ENCODE results near the gene IPO13.

Gene IPO13

DNA sequence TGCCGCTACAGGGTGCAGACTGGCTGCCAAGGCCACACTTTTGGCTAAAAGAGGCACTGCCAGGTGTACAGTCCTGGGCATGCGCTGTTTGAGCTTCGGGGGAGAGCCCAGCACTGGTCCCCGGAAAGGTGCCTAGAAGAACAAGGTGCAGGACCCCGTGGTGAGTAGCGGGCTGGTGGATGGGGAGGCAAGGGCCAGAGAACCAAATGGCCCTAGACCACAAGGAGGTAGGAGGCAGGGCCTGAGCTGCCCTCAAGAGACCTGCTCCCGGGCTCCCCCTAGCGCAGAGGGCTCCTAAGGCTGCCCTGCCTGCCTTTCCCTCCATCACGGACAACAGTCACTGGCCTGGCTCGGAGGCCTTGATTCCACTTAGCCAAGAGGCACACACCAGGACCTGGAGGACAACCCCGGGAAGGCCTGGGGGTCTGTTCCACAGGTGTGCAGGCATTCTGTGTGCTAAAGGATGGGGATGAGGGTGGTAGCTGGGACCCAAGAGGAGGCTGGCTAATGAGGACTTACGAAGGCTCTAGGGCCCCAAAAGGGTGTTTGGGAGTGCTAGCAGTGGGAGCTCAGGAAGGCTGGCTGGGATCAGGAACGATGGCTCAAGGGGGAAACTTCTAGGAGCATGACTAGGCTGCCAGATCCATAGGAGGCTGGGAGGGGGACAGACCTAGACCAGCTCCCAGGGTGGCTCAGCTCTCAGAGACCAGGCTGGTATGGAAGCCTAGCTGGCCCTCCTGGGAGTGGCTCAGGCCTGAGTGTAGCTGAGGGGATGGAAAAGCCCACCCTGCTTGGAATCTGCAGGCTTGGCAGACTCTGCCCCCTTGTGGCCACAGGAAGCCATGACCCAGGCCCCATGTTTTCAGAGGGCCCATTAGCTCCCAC lies 12.4 kb upstream of the IPO13 start:
- no peak overlapping the region for H3K27ac ChIP-seq
- no peak overlapping the region for H2AFZ ChIP-seq (ENCODE audit: low read depth)

GRCh38 chr1:43934986-43935324 lies 11.8 kb upstream of the IPO13 start:
- Histone ChIP-seq H3K27me3 (ENCODE audit: insufficient read depth, low read depth) (no peaks in the 10 kb centered on the region), H3K4me3 (IDR thresholded peaks at IDR 0.05; ENCODE audit: insufficient read depth, low read depth, low read length) (no peak overlapping the region), H3K79me2 (ENCODE audit: insufficient read depth, low read depth) (no peaks in the 10 kb centered on the region), H3K36me3 (ENCODE audit: insufficient read depth) (no peaks in the 10 kb centered on the region), H2AFZ (ENCODE audit: low read depth) (no peak overlapping the region), H4K20me1 (ENCODE audit: insufficient read depth) (no peaks in the 10 kb centered on the region), H3K4me2 (no peak overlapping the region), H3K9ac (no peak overlapping the region), H3K4me1 (ENCODE audit: low read depth, poor library complexity, severe bottlenecking) (peaks cover 46% of the 10 kb centered on the region), H3K27ac (no peak overlapping the region)
- TF ChIP-seq CTCF (conservative IDR thresholded peaks at IDR 0.05; ENCODE audit: low read depth, low read length): no peak; the same call in 1 of the 2 replicates

More for the DNA sequence above, 12.4 kb upstream of the IPO13 start:
- no peak overlapping the region for H3K4me3 ChIP-seq (IDR thresholded peaks at IDR 0.05; ENCODE audit: insufficient read depth, low read depth, low read length)
- H3K4me1 ChIP-seq (ENCODE audit: low read depth, poor library complexity, severe bottlenecking): peaks cover 52% of the 10 kb centered on the region
- no peaks in the 10 kb centered on the region for H3K79me2 ChIP-seq (ENCODE audit: insufficient read depth, low read depth)
- H3K27me3 ChIP-seq (ENCODE audit: insufficient read depth, low read depth): no peaks in the 10 kb centered on the region
- TF ChIP-seq CTCF (conservative IDR thresholded peaks at IDR 0.05; ENCODE audit: low read depth, low read length): peak; percentile 92
- no peak overlapping the region for H3K9ac ChIP-seq
- no peaks in the 10 kb centered on the region for H4K20me1 ChIP-seq (ENCODE audit: insufficient read depth)
- peak overlapping the region; percentile 33; the same call in 1 of the 2 replicates for H3K4me2 ChIP-seq
- no peaks in the 10 kb centered on the region for H3K36me3 ChIP-seq (ENCODE audit: insufficient read depth)

DNA sequence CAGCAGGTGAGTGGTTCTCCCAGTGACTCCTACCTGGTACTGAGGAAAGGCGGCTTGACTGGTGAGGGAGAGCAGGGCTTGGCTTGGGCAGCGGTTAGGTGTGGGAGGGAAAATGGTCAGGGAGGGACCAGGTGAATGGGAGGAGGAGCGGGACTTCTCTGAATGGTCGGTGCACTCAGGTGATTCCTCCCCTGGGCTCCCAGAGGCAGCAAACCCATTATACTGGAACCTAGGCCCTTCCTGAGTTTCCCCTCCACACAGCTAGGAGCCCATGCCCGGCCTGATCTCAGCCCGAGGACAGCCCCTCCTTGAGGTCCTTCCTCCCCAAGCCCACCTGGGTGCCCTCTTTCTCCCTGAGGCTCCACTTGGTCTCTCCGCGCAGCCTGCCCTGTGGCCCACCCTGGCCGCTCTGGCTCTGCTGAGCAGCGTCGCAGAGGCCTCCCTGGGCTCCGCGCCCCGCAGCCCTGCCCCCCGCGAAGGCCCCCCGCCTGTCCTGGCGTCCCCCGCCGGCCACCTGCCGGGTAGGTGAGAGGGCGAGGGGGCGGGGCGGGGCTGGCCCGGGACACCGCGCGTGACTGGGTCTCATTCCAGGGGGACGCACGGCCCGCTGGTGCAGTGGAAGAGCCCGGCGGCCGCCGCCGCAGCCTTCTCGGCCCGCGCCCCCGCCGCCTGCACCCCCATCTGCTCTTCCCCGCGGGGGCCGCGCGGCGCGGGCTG lies 10.9 kb upstream of the IPO13 start:
- no peak overlapping the region for H3K27ac ChIP-seq
- H3K79me2 ChIP-seq (ENCODE audit: insufficient read depth, low read depth): no peaks in the 10 kb centered on the region
- no peaks in the 10 kb centered on the region for H3K27me3 ChIP-seq (ENCODE audit: insufficient read depth, low read depth)
- TF ChIP-seq CTCF (conservative IDR thresholded peaks at IDR 0.05; ENCODE audit: low read depth, low read length): no peak
- H3K4me2 ChIP-seq: no peak overlapping the region
- H3K9ac ChIP-seq: no peak overlapping the region
- no peak overlapping the region for H3K4me3 ChIP-seq (IDR thresholded peaks at IDR 0.05; ENCODE audit: insufficient read depth, low read depth, low read length)
- H3K4me1 ChIP-seq (ENCODE audit: low read depth, poor library complexity, severe bottlenecking): peaks cover 37% of the 10 kb centered on the region
- H4K20me1 ChIP-seq (ENCODE audit: insufficient read depth): no peaks in the 10 kb centered on the region
- H2AFZ ChIP-seq (ENCODE audit: low read depth): no peak overlapping the region
- no peaks in the 10 kb centered on the region for H3K36me3 ChIP-seq (ENCODE audit: insufficient read depth)

GRCh38 chr1:43936431-43937151 lies 10.2 kb upstream of the IPO13 start:
- TF ChIP-seq CTCF (conservative IDR thresholded peaks at IDR 0.05; ENCODE audit: low read depth, low read length): no peak
- no peak overlapping the region for H3K4me2 ChIP-seq
- H4K20me1 ChIP-seq (ENCODE audit: insufficient read depth): no peaks in the 10 kb centered on the region
- H3K4me3 ChIP-seq (IDR thresholded peaks at IDR 0.05; ENCODE audit: insufficient read depth, low read depth, low read length): no peak overlapping the region
- H3K4me1 ChIP-seq (ENCODE audit: low read depth, poor library complexity, severe bottlenecking): peaks cover 30% of the 10 kb centered on the region
- H3K27ac ChIP-seq: no peak overlapping the region
- no peak overlapping the region for H2AFZ ChIP-seq (ENCODE audit: low read depth)
- no peaks in the 10 kb centered on the region for H3K27me3 ChIP-seq (ENCODE audit: insufficient read depth, low read depth)
- no peaks in the 10 kb centered on the region for H3K79me2 ChIP-seq (ENCODE audit: insufficient read depth, low read depth)
- no peak overlapping the region for H3K9ac ChIP-seq
- H3K36me3 ChIP-seq (ENCODE audit: insufficient read depth): no peaks in the 10 kb centered on the region

All from KMS-11 (cell line).